Measurements from ENCODE around the gene POLR1G. TPM values are rescaled to one million over a fixed set of nuclear protein-coding genes. Genes with fewer than 3 reads are reported as not detected.

The POLR1G gene
- total and polyA plus RNA-seq, 4 donors = 1.1 to 2.4 (median 1.9) TPM

DNA sequence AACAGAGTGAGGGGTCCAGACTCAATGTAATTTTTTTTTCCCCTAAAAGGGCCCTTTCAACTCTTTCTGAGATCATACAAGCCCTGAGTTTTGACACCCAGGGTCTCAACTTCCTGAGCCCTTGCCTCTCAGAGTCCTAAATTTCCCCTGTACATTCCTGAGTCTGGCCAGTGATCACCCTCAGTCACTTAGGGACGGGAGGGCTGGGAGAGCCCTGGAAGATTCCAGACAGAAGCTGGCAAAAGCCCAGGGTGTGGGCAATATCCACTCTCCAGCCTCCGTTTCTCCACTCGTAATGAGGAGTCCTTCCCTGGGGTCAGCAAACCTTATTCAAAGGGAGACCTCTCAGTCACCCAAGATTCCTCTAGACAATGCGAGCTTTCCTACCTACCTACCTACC lies 3.2 kb upstream of the POLR1G start (continued):
- TF ChIP-seq, protein P1, sequence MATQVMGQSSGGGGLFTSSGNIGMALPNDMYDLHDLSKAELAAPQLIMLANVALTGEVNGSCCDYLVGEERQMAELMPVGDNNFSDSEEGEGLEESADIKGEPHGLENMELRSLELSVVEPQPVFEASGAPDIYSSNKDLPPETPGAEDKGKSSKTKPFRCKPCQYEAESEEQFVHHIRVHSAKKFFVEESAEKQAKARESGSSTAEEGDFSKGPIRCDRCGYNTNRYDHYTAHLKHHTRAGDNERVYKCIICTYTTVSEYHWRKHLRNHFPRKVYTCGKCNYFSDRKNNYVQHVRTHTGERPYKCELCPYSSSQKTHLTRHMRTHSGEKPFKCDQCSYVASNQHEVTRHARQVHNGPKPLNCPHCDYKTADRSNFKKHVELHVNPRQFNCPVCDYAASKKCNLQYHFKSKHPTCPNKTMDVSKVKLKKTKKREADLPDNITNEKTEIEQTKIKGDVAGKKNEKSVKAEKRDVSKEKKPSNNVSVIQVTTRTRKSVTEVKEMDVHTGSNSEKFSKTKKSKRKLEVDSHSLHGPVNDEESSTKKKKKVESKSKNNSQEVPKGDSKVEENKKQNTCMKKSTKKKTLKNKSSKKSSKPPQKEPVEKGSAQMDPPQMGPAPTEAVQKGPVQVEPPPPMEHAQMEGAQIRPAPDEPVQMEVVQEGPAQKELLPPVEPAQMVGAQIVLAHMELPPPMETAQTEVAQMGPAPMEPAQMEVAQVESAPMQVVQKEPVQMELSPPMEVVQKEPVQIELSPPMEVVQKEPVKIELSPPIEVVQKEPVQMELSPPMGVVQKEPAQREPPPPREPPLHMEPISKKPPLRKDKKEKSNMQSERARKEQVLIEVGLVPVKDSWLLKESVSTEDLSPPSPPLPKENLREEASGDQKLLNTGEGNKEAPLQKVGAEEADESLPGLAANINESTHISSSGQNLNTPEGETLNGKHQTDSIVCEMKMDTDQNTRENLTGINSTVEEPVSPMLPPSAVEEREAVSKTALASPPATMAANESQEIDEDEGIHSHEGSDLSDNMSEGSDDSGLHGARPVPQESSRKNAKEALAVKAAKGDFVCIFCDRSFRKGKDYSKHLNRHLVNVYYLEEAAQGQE (IDR thresholded peaks at IDR 0.05) = no peak
- TF ChIP-seq YY1 (IDR thresholded peaks at IDR 0.05) = no peak
- TF ChIP-seq RXRA (IDR thresholded peaks at IDR 0.05) = no peak
- no peak for TF ChIP-seq FOXA1 (IDR thresholded peaks at IDR 0.05)
- no peak for TF ChIP-seq HNF4A (conservative IDR thresholded peaks at IDR 0.05)
- TF ChIP-seq GABPA (IDR thresholded peaks at IDR 0.05 in 1 of 2, conservative IDR thresholded peaks at IDR 0.05 in 1 of 2) = no peak

DNA sequence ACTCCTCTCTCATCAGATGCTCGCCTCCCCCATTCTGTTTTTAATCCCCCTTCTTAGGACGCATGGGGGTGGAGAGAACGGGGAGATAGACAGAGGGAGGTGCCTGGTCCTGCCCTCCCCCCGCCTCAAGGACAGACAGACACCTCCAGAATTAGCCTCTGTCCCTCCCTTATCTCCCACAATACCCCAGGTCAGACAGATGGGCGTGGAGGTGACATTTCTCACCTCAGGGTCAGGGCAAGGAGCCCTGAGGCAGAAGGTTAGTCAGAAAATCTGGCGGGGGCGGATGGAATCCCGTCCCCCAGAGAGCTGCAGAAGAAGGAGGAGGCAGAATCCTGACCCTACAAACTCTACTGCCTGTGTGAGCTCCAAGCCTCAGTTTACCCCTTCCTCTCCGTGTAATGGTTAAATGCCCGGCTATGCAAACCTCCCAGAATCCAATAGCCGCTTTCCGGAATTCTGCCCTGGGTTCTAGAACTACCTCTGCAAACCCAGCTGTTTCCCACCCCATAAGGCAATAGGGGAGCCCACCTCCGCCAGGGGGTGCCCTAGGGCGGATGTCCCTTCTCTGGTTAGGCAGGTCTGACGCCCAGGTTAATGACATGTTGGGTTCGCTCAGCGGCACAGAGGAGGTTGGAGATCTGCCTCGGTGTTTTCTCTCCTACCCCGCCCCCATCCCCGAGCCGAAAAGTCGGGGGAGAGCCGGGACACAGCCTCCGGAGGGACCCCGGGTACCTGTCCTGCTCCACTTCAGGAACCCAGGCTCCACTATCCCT lies 2.5 kb upstream of the POLR1G start:
- H3K9ac ChIP-seq (ENCODE audit: low read depth in 1 of 2, low read length in 2 of 2) = peak overlapping the region in 1 of 2 donors; percentile 23
- H3K36me3 ChIP-seq (ENCODE audit: control insufficient read depth in 4 of 4, insufficient read depth in 3 of 4, low read depth in 1 of 4, low read length in 3 of 4) = no peaks in the 10 kb centered on the region
- DNase-seq (ENCODE audit: low spot score) = peak; percentile 61
- WGBS = 32% methylated on average over 25 of the region's 25 CpGs
- peaks cover 10 to 35% (median 23%) of the 10 kb centered on the region in 4 donors for H3K4me1 ChIP-seq (ENCODE audit: control insufficient read depth in 4 of 4, insufficient read depth in 4 of 4, low read length in 3 of 4)
- H3K4me3 ChIP-seq (ENCODE audit: low read depth in 1 of 3, low read length in 3 of 3) = peak overlapping the region; percentile 48 to 82 (median 75)
- H3K27me3 ChIP-seq (ENCODE audit: control insufficient read depth in 4 of 4, insufficient read depth in 4 of 4, low read length in 3 of 4) = no peaks in the 10 kb centered on the region
- no peaks in the 10 kb centered on the region for H3K9me3 ChIP-seq (ENCODE audit: control insufficient read depth in 4 of 4, low read length in 3 of 4)
- TF ChIP-seq NR2F2 (IDR thresholded peaks at IDR 0.05) = no peak
- TF ChIP-seq MAX (IDR thresholded peaks at IDR 0.05) = no peak
- TF ChIP-seq YY1 (IDR thresholded peaks at IDR 0.05) = no peak
- no peak for TF ChIP-seq GABPA (IDR thresholded peaks at IDR 0.05 in 1 of 2, conservative IDR thresholded peaks at IDR 0.05 in 1 of 2)
- TF ChIP-seq CTCF (IDR thresholded peaks at IDR 0.05; ENCODE audit: low read depth, low read length, missing input control) = peak; percentile 26
- peak; percentile 23 to 45 for TF ChIP-seq RAD21 (IDR thresholded peaks at IDR 0.05)
- H3K27ac ChIP-seq (ENCODE audit: low read depth in 1 of 2, low read length in 2 of 2) = no peak overlapping the region

DNA sequence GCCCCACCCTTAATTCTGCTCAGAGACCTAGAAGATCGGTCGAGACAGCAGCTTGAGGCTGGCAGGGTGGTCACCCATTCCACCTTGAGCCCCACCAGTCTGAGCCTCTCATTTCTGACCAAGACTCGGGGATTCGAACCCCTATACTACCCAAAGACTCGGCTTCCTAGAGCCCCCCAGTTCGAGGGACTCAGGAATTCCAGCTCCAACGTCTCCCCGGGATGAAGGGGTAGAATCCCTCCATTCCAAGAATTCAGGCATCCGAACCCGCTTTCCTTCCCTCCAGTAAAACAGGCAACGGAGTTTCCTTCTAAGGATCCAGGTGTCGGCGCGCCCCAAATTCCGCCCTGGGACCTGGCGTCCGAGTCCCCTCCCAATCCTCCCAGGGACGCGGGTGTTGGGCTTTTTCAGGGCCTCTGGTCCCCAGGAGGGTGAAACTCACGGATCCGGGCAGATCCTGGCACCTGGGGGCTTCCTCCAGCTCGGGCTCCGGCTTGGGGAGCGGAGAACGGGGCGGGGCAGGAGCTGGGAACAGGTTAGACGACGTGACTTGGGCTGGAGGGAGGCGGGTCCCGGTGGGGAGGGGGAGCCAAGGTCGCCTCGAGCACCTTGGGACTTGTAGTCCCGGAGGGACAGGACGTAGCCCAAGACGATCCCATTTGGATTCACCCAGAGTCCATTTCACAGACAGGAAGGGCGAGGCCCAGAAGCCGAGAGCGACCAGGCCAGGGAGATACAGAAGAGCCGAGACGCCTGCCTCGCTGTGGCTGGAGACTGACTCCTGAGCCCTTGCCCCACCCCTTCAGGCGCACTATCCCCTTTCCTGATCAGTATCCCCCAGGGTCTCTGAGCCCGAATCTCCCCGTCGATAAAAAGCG lies 1.6 kb upstream of the POLR1G start, which contains the start of gene PPP1R13L:
PPP1R13L (minus strand) TSS at position 513 of the 878 bp plus-strand sequence. CDS start 6,751 bp downstream, outside the sequence.
- Histone ChIP-seq H3K4me1 (ENCODE audit: control insufficient read depth in 4 of 4, insufficient read depth in 4 of 4, low read length in 3 of 4) (peaks cover 10 to 35% (median 23%) of the 10 kb centered on the region in 4 donors), H3K9ac (ENCODE audit: low read depth in 1 of 2, low read length in 2 of 2) (peak within 1 kb of the TSS; percentile 73 to 83), H3K27me3 (ENCODE audit: control insufficient read depth in 4 of 4, insufficient read depth in 4 of 4, low read length in 3 of 4) (no peaks in the 10 kb centered on the region), H3K9me3 (ENCODE audit: control insufficient read depth in 4 of 4, low read length in 3 of 4) (no peaks in the 10 kb centered on the region), H3K27ac (ENCODE audit: low read depth in 1 of 2, low read length in 2 of 2) (peak within 1 kb of the TSS; percentile 96 to 97), H3K36me3 (ENCODE audit: control insufficient read depth in 4 of 4, insufficient read depth in 3 of 4, low read depth in 1 of 4, low read length in 3 of 4) (peaks cover 0 to 2% (median 0%) of the 10 kb centered on the region in 4 donors), H3K4me3 (ENCODE audit: low read depth in 1 of 3, low read length in 3 of 3) (peak within 1 kb of the TSS; percentile 48 to 82 (median 75))
- WGBS = 6% methylated on average over 46 of the region's 46 CpGs
- peak; percentile 63 for DNase-seq (ENCODE audit: low spot score)
- no peak for TF ChIP-seq NR2F2 (IDR thresholded peaks at IDR 0.05)
- TF ChIP-seq SP1 (IDR thresholded peaks at IDR 0.05) = no peak
- TF ChIP-seq FOXA1 (IDR thresholded peaks at IDR 0.05) = no peak
- TF ChIP-seq EGR1 (IDR thresholded peaks at IDR 0.05; ENCODE audit: low read depth in 2 of 2) = no peak
- peak in 1 of 2 donors; percentile 17 for TF ChIP-seq HNF4A (conservative IDR thresholded peaks at IDR 0.05)
- TF ChIP-seq CTCF (IDR thresholded peaks at IDR 0.05; ENCODE audit: low read depth, low read length, missing input control) = no peak
- TF ChIP-seq HNF4G (IDR thresholded peaks at IDR 0.05) = no peak
- no peak for TF ChIP-seq GABPA (IDR thresholded peaks at IDR 0.05 in 1 of 2, conservative IDR thresholded peaks at IDR 0.05 in 1 of 2)
- no peak for TF ChIP-seq JUND (IDR thresholded peaks at IDR 0.05)
- no peak for TF ChIP-seq RAD21 (IDR thresholded peaks at IDR 0.05)
- TF ChIP-seq, protein P2, sequence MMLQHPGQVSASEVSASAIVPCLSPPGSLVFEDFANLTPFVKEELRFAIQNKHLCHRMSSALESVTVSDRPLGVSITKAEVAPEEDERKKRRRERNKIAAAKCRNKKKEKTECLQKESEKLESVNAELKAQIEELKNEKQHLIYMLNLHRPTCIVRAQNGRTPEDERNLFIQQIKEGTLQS (IDR thresholded peaks at IDR 0.05) = no peak
- TF ChIP-seq ZBTB33 (IDR thresholded peaks at IDR 0.05) = peak; percentile 36
- TF ChIP-seq YY1 (IDR thresholded peaks at IDR 0.05) = no peak
